ENCODE data around the gene CLEC3B.
"Not testable (repeated sequence)": the region's sequence is repeated elsewhere in the genome, so short reads cannot be mapped to it uniquely, and the experiment has no call there.

The CLEC3B gene

DNA sequence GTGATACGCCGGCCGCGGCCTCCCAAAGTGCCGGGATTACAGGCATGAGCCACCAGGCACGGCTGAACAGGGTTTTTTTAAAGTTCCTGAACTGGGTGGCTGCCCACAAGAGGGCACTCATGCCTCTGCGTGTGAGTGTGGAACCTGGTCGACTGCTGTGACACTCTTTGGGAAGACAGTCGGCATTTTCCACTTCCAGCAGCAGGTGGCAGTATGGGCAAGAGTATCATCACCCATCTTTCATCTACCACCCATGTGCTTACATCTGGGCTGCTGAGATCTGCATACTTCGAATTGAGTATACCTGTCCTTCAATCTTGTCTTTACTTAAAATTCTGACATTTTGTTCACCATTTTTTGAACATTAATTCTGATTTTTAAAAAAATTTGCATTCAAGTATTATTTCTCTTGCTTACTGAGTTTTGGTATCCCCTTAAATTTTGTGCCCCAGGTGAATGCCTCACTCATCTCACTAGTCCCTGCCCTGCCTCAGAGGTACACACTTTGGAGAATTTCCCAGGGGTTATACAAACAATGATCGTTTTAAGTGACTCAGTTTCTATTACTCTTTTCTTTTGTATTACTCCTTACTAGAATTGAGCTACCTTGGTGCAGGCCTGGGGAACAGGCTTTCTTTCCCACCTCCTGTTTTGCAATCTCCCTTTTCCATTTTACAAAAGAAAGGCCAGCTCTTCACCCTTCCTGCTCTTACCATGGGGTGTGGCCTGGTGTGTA, 11.8 kb downstream of the CLEC3B start:
- peak; percentile 91 for DNase-seq

DNA sequence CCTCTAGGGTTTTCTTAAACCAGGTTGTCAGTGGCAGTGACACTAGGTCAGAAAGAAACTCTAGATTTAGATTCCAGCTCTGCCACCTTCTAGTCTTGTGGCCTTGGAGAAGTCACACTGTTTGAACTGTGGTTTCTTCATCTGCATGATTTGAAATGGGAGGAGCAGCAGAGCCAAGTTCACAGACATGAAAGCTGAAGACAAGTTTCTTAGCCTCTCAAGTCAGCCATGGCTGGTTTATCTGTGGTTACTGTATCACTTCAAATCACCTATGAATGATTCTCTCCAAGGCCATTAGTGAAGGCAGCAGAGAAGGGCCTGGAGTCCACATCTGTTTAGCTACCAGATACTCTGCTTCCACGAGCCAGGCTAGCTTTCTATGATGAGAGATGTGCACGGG, 15.6 kb downstream of the CLEC3B start:
- DNase-seq = no peak

DNA sequence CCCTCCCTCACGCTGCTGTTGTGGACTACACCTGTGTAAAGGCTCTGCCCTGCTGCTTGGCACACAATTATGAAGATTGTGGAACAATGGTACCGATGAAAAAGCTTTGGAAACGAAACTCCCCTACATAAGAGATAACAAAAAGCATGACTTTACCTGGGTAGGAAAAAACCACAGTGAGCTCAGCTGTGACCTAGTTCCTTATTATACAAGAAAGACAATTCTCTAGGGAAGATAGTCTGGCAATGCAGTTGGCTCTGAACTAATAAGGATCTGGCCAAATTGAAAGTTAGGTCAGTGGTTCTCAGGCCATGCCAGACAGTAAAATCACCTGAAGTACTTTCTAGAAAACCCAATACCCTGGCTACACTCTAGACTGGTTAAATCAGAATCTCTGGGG, 16.1 kb downstream of the CLEC3B start:
- no peak for DNase-seq

DNA sequence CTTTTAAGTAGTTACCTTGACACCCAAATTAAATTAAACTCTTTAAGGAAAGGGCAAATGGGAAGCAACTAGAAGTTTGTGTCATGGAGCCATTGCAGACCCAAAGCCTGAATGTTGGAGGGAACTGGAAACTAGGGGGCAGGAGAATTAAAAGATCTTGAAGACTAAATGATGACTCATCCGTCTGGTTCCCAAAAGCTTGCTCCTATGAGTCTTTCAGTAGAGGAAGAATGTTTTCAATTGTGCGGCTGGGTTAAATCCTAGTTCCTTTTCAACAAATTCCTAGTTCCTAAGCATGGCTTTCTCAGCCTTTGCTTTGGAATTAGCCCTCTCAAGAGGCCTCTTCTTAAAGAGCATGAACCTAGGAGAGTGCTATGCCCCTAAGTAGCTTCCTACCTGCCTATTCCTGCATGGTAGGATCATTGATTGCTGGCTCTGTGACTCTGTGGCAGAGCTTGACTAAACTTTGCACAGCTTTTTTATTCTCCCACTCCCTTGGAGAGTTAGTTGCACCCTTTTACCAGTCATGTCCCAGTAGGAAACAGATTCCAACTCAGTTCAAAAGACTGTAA, 17.7 kb downstream of the CLEC3B start:
- no peak for DNase-seq

DNA sequence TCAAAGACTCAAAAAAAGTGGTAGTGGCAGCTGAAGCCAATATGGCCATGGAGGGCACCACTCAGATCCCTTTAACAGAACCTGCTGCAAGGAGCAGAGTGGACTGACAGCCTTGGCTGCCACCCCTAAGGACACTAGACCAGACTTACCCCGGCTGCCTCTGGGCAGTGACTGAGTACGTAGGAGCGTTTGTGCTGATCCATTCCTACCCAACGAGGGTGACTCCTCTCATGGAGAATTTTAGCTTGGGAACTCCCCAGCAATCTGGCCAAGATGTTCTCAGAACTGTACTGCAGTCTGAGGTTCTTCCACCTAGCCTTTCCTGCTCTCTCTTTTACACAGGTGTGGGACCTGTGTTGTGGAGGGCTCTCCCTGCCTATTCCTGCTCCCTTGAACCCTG, 22.1 kb downstream of the CLEC3B start:
- DNase-seq = no peak

DNA sequence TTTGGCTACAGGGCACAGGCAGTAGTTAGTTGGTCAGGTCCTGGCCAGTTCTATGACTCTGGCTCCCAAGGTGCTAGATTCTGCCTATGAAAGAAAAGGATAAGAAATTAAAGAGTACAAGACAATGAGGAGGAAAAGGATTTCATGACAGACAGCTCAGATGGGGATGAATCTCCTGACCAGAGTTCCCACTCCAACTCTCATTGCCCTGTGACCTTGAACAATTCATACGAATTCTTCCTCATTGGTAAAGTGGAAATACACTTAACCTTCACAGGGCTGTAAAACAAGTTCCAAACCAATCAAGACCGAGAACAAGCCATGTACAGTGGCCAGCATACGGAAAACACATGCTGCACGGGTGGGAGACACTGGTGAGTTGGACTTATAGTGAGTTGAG, 23.7 kb downstream of the CLEC3B start:
- DNase-seq = no peak

DNA sequence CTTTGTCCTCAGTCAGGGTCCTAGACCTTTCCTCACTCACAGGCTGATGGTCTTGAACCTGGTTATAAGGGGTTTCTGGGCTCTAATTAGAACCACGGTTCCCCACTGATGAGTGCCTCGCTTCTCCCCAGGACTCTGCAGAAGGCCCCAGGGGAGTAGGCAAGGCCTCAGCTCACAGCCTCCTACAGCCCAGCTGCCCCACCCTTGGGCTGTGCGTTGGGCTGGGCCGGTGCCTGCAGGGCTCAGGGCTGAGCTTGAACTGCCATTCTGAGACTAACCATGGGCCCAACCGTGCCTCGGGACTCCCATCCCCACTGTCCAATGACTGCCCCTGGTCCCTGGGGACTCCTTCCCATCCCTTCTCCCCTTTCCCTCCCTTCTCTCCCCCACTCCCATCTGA, 25.6 kb downstream of the CLEC3B start:
- no peak for DNase-seq

DNA sequence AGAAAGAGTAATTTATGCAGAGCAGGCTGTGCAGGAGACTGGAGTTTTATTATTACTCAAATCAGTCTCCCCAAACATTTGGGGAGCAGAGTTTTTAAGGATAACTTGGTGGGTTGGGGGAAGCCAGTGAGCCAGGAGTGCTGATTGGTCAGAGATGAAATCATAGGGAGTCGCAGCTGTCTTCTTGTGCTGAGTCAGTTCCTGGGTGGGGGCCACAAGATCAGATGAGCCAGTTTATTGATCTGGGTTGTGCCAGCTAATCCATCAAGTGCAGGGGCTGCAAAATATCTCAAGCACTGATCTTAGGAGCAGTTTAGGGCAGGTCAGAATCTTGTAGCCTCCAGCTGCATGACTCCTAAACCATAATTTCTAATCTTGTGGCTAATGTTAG, 27.7 kb downstream of the CLEC3B start:
- not testable (repeated sequence) for DNase-seq

DNA sequence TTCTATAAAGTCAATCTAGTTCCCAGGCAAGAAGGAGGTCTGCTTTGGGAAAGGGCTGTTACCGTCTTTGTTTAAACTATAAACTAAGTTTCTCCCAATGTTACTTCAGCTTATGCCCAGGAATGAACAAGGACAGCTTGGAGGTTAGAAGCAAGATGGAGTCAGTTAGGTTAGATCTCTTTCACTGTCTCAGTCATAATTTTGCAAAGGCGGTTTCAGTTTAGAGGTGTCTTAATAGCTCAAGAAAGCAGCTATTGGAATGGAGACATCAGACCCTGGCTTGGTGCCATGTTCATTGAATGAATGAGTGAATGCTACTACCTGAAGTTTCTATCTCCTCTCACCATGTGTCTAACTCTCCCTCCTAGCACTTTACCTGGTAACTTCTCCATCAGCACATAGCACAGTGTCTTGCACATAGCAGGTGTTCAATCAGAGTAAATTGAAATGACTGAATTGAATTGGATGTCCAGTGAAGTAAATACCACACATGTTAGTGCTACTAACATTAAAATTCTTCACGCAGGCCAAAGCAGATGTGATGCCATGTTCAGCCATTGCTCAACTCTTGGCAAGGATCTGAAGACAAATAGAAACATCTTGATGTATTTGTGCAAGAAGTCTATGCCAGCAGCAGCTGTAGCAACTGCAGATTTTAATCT, 28.2 kb downstream of the CLEC3B start:
- DNase-seq = no peak

DNA sequence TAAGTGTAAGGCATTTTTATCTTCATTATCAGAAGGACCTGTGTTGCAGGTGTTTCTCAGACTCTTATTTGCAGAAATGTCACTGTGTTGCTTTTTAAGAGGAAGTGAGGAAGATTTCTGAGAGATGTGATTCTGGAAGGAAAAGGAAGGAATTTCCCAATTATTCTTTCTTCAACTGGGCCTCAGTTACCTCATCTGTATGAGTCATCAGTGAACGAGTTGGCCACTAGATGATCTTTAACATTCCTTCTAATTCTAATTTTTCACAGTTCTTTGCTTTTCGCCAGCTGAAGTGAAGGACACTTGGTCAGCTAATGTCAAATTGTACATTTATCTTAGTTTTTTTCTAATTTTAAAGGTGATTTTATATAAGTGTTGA, 28.9 kb downstream of the CLEC3B start:
- DNase-seq = no peak

DNA sequence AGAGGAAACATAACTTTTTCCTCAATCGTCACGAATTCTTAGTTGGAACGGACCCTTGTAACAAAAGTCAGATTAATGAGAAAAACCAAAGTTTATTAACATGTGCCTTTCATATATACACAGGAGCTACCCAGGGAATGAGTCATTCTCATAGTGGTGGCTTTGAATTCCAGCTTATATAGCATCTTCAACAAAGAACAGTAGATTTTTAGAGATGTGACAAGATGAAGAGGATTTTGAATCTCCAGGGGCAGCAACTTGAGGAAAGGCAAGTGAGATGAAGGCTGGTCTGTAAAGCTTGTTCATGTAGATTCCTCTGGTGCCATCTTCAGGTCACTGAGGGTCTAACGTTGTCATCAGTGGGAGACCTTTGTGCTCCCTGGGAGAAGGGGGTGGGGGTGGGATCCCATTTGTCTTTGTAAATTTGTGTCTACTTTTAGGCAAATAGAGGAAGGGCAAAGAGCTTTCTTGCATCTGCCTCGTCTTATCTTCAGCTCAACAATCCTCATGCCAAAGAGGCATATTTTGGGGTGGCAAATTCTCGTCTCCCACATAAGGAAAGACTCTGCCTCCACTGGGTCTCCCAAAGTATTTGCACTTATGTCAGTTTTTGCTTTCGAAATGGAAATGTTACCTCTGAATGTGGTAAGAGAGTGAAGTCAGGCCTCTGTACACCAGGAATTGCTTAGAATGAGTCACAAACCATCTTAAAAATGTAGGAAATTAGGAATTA, 29.5 kb downstream of the CLEC3B start:
- no peak for DNase-seq

DNA sequence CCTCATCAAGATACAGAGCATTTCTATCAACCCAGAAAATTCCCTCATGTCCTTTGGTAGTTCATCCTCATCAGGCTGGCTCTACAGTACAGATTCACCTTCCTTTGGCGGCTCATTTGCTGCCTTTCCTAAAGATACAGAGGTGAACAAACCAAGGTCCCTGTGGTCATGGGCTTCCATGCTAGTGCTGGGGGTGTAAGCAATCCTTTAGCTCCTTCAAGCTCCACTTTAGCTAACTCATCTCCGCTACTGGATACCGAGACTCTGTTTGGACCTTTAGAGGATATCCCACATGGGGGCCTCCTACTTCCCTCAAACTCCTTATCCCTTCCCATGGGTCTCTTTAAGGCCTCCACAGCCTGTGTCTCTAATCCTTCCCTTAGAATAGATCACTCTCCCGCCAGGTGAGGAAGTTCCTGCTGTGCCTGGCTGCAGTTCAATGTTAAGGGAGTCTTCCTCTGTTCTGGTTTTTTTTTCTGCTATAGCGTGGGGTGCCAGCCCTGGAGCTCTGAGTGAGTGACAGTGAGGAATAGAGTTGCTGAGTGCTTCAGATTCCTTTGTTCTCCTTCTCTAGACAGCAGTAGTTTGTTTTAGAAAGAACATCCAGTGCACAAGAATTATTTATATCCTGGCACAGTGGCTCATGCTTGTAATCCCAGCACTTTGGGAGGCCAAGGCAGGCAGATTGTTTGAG, 30.7 kb downstream of the CLEC3B start:
- no peak for DNase-seq

DNA sequence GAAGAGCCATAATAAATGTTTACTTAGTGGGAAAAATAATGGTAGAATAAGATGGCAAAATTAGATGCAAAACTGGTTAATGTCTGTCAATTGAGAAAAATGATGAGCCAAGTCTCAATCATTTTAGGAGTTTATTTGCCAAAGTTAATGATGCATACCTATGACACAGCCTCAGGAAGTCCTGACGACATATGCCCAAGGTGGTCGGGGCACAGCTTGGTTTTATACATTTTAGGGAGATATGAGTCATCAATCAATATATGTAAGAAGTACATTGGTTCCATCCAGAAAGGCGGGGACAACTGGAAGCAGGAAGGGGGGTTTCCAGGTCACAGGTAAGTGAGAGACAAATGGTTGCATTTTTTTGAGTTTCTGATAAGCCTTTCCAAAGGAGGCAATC, 31.5 kb downstream of the CLEC3B start:
- DNase-seq = no peak

DNA sequence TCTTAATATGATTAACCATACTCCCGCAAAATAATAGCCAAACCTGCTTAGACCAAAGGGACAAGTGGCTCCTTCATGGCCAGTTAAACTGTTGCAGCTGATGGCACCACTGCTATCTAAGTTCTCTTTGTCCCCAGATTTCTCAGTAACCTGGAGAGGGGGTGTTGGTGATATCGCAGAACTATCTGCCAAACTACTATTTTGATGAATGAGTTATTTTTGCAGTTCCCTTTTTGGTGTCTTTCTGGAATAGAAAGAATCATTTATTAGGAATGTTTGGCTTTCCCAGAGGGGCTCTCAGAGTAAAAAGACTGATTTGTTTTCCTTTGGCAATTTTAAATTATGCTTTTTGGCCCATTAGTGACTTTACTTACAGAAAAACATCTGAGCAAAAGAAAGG, 33.0 kb downstream of the CLEC3B start:
- no peak for DNase-seq

DNA sequence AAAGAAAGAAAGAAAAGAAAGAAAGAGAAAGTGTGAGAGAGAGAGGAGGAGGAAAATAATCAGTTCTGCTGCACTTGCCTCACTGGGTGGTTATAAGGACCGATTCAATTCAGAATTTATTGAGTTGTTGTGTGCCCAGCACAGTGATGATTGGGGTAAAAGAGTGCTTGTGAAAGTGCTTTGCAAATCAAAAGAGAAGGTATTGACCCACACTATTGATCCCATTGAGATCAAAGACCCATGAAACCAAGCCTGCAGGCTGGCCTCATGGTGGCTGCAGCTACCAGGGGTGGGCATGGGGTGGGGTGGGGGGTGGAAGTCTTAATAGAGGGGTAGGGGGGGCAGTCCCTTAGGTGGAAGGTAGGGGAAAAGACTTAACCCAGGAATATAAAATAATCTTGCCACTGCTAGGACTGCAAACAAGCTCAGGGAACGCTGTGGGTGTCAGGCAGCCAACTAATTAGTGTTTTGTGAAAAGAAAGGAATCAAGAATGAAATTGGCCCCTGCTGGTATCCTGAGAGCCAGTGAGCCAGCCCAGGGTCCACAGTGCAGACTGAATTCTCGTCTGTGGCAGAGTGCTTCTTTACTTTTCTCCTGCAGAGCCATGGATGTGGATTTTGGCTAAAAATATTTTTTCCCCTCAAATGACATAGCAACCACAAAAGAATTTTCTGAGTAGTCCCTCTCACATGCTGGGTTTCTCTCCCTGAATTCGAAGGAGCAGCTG, 34.2 kb downstream of the CLEC3B start:
- DNase-seq = no peak

DNA sequence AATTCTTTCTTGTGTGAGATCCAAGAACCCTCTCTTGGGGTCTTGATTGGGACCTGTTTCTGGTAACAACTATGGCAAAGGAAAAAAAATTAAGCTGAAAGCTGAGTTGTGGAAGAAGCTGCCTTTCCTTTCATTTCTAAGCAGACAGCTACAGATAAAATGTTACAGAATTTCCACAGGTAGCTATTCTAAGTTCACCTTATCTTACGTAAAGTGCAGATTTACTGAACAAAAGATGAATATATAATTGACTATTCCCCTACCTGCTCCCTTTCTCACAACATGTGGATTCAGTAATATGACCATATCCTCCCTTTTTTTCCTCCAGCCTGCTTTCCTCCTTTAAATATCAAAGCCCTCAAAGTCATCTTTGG, 36.6 kb downstream of the CLEC3B start:
- no peak for DNase-seq

DNA sequence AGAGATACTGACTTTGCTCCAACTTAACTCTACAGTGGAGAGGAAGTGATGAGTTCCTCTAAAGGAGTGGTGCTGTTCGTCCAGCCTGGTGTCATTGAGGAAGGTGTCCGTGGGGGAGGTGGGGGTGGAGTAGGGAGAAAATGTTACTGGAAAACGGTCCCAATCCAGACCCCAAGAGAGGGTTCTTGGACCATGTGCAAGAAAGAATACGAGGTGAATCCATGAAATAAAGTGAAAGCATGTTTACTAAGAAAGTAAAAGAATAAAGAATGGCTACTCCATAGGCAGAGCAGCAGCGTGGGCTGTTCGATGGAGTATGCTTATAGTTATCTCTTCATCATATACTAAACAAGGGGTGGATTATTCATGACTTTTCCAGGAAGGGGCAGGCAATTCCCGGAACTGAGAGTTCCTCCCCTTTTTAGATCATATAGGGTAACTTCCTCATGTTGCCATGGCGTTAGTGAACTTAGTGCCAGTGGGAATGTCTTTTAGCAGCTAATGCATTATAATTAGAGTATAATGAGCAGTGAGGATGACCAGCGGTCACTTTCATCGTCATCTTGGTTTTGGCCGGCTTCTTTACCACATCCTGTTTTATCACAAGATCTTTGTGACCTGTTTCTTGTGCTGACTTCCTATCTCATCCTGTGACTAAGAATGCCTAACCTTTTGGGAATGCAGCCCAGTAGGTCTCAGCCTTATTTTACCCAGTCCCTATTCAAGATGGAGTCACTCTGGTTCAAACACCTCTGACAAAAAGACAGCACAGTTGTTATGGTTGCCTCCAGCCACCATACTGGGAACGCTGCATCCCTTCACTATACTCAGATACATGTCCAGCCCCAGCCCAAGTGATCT, 38.6 kb downstream of the CLEC3B start:
- DNase-seq = peak; percentile 48

DNA sequence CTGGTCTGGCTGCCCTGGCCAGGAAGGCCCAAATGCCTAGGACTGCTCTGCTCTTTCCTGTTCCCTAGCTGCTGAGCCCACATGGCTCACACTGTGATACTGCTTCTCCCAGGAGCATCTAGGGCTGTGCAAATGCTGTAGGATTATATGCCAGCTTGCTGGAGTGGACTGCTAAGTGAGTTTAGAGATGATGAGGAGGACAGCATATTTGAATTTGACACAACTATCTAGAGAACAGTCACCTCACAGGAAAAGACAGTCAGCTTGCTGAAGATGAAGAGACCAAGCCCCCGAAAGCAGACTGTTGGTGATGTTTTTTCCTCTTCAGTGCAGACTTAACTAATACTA, 39.2 kb downstream of the CLEC3B start:
- no peak for DNase-seq

DNA sequence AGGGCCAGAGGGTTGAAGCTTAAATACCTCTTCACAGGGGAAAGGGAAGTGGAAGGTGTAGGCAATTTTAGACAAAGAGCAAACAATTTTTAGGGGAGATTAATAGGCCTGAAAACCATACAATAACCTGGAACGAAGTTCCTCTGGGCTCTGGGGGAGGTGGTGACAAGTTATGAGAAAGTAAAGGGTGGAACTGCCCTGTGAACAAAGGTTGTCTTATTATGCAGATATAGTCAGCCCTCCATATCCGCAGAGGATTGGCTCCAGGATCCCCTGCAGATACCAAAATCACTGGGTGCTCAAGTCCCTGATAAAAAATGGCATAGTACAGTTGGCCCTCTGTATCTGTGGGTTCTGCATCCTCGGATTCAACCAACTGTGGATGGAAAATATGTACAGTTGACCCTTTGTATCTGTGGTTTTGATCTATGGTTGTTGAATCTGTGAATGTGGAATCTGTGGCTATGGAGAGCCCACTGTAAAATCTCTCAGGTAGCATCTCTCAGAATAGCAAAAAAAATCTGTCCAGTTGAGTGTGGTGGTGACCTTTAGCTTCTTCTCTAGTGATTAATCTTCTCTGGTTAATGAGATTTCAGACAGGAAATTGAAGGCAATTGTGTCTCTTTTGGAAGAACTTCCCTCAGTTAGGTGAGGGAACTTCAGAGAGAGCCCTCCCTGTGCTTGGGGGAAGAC, 40.2 kb downstream of the CLEC3B start:
- no peak for DNase-seq

DNA sequence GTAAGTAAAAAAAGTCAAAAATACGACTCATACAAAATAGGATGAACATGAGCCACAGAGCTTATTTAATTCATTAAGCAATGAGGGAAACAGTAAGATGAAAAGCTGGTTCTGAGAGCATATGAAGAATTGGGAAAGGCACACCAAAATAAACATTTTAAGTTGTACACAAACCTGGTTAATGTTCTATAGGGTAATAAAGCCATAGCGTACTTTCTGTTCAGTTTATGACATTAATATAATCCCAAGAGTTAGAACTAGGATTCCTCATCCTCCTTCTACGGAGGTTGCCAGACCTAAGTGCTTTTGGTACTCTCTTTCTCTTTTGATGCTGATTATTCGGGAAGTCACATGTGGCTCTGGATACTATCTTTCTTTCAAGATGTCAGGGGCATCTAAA, 41.4 kb downstream of the CLEC3B start:
- DNase-seq = no peak

DNA sequence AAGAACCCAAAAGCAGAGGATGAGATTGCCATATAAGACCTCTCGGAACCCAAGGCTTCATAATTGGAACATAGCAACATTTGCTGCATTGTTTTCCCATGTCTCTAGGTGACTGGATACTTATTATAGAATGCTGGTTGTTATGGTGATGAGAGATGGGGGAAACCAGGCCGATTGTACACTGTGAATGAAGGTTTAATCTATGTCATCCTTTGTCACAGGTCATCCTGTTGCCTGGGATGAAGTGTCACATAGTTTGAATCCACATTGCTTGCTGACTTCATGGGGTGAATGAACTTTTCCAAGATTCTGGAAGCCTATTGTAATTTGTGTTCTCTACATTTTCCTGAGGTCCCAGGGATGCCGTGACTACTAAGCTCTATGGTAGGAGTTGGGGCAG, 41.8 kb downstream of the CLEC3B start:
- DNase-seq = no peak
